Psoas muscle (tissue), 8 donors: Measurements from ENCODE around the gene HOXA11. TPM values are rescaled to one million over a fixed set of nuclear protein-coding genes. Genes with fewer than 3 reads are reported as not detected.
A peak's percentile ranks its signal among the peaks of the same experiment; 100 is the strongest.

ENCODE experiments used
- ATAC-seq, 4 donors: fragments of 200-7000 bp; cut with Tn5 transposase; one replicate each; pipeline ENCODE4 v1.9.1; 2020; ENCODE audit warnings: moderate library complexity in 3 of 4, mild to moderate bottlenecking in 2 of 4
- DNase-seq, 2 donors: peaks; one replicate each; pipeline ENCODE4 v3.0.0-alpha.2; 2020
- H3K27ac ChIP-seq: fragments of 200-600 bp; one replicate; pipeline ENCODE4 v1.8.0; 2022
- H3K27me3 ChIP-seq, 3 donors: fragments of 200-600 bp in 1 of 3; one replicate each; pipeline versions ENCODE4 v1.6.1 to v1.8.0; 2013 to 2022; ENCODE audit warnings: low read length in 2 of 3, mild to moderate bottlenecking in 2 of 3, moderate library complexity in 1 of 3; ENCODE audit not compliant: insufficient read depth in 3 of 3
- H3K36me3 ChIP-seq, 2 donors: fragments of 200-600 bp in 1 of 2; one replicate each; pipeline versions ENCODE4 v1.6.1 to v1.8.0; 2013 to 2022; ENCODE audit warnings: low read depth in 1 of 2, mild to moderate bottlenecking in 1 of 2, moderate library complexity in 1 of 2; ENCODE audit not compliant: insufficient read depth in 1 of 2
- H3K4me1 ChIP-seq: fragments of 200-600 bp; one replicate; pipeline ENCODE4 v1.8.0; 2022
- H3K4me3 ChIP-seq: fragments of 200-600 bp; one replicate; pipeline ENCODE4 v1.8.0; 2022; ENCODE audit warnings: mild to moderate bottlenecking
- H3K9me3 ChIP-seq: fragments of 200-600 bp; one replicate; pipeline ENCODE4 v1.8.0; 2022
- WGBS, 3 donors: extraction: QIAGEN DNeasy Blood & Tissue Kit; methylation state at CpG; one replicate each; pipeline versions ENCODE4 v1.1.6 to v1.1.7; 2013; 5-methylcytosine and 5-hydroxymethylcytosine counted together
- intact Hi-C, 2 donors: fragments of 100-400 bp; cut with DNase I; formaldehyde crosslinking; loops; one replicate each; pipeline versions ENCODE4 v1.11.0 to v1.14.2; 2022
- polyA plus RNA-seq, 3 donors: library from polyadenylated mRNA; stranded (reverse); fragments of 200-250 nt; gene quantifications; one replicate each; pipeline ENCODE4 v1.2.3, GENCODE V29; 2013
- total RNA-seq, 4 donors: library from RNA; stranded (reverse); fragmentation: NEBNext Ultra II Directional in 2 of 4; extraction: Animal tissue kit (Norgen Biotek cat#: 25700) in 2 of 4; gene quantifications; one replicate each; pipeline versions ENCODE4 v1.2.1 to v1.2.4, GENCODE V29; 2021 to 2023
- TF ChIP-seq, protein P1 (sequence below): fragments of 200-600 bp; IDR thresholded peaks from one replicate; pipeline ENCODE4 v1.8.0; 2022; ENCODE audit warnings: antibody characterized with exemption
- donor health status: healthy with polysubstance abuse.
- donor health status: DM: no; HTN: no; CAD: no; lungs with moderate emphysema.
- donor health status: Bipolar disorder and iron deficiency.
- donor health status: healthy.
- donor health status: DM: yes; HTN: yes; CAD: no.
- donor health status: DM: no; HTN: no; CAD: no.
- donor health status: DM: no; HTN: no; CAD: no.
- donor health status: DM: yes; HTN: yes; CAD: no.

Gene HOXA11
- total and polyA plus RNA-seq, 7 donors: 0.08 to 1.1 (median 0.57) TPM; not detected in 3

- TF ChIP-seq, protein P1, sequence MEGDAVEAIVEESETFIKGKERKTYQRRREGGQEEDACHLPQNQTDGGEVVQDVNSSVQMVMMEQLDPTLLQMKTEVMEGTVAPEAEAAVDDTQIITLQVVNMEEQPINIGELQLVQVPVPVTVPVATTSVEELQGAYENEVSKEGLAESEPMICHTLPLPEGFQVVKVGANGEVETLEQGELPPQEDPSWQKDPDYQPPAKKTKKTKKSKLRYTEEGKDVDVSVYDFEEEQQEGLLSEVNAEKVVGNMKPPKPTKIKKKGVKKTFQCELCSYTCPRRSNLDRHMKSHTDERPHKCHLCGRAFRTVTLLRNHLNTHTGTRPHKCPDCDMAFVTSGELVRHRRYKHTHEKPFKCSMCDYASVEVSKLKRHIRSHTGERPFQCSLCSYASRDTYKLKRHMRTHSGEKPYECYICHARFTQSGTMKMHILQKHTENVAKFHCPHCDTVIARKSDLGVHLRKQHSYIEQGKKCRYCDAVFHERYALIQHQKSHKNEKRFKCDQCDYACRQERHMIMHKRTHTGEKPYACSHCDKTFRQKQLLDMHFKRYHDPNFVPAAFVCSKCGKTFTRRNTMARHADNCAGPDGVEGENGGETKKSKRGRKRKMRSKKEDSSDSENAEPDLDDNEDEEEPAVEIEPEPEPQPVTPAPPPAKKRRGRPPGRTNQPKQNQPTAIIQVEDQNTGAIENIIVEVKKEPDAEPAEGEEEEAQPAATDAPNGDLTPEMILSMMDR: peak; percentile 32
- WGBS, 3 donors: 2 to 7% (median 2%) methylated on average over 46 to 47 of the region's 47 CpGs
- ATAC-seq: peak in 3 of 4 donors; percentile 17 to 27 (median 26)
- Histone ChIP-seq H3K4me1 (peaks cover 28% of the 10 kb centered on the region), H3K9me3 (no peaks in the 10 kb centered on the region), H3K27ac (peak overlapping the region; percentile 92), H3K27me3 (no peaks in the 10 kb centered on the region), H3K36me3 (no peaks in the 10 kb centered on the region), H3K4me3 (peak overlapping the region; percentile 79)
- DNase-seq: peak; percentile 22 to 82
- intact Hi-C loops: loop anchor here (2.0 to 10.0 kb wide), 6 partner anchors 767 to 1600 kb away; partner anchors contain the start of genes CBX3 (in 1 of the 2) and HNRNPA2B1 (in 1 of the 2)
These were observed 20.5 kb downstream of the HOXA11 start for GRCh38 chr7:27164367-27165088.

DNA sequence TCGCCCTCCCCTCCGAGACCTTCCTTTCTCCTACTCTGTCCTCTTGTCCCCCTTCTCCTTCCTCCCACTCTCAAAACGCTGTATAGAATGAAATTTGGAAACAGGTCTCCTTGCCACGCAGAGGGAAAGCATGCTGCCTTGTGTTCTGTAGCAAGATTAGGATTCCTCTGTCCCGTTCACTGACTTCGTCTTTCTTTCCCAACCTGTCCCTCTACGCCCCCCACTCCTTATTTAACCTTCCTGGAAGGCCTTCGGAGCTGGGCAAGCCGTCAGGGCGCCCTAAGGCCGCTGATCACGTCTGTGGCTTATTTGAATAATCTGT lies 21.0 kb downstream of the HOXA11 start:
- peak overlapping the region; percentile 79 for H3K4me3 ChIP-seq
- DNase-seq: no peak
- no peaks in the 10 kb centered on the region for H3K36me3 ChIP-seq
- intact Hi-C loops: loop anchor here (2.0 to 10.0 kb wide), 5 partner anchors 767 to 1599 kb away; partner anchors contain the start of genes CBX3 (in 1 of the 2) and HNRNPA2B1 (in 1 of the 2)
- TF ChIP-seq, protein P1: no peak
- H3K9me3 ChIP-seq: no peaks in the 10 kb centered on the region
- no peaks in the 10 kb centered on the region for H3K27me3 ChIP-seq
- ATAC-seq: no peak
- peaks cover 28% of the 10 kb centered on the region for H3K4me1 ChIP-seq
- peak overlapping the region; percentile 92 for H3K27ac ChIP-seq
- 21 to 40% (median 22%) methylated on average over 12 of the region's 12 CpGs for WGBS, 3 donors

- peak in 1 of 2 donors; percentile 46 for DNase-seq
- TF ChIP-seq, protein P1: no peak
- peaks cover 28% of the 10 kb centered on the region for H3K4me1 ChIP-seq
- H3K9me3 ChIP-seq: no peaks in the 10 kb centered on the region
- WGBS, 3 donors: 47 to 52% (median 50%) methylated on average over 24 of the region's 24 CpGs
- no peaks in the 10 kb centered on the region for H3K27me3 ChIP-seq
- ATAC-seq: no peak
- H3K27ac ChIP-seq: peak overlapping the region; percentile 92
- H3K36me3 ChIP-seq: no peaks in the 10 kb centered on the region
- intact Hi-C loops: loop anchor here (2.0 to 10.0 kb wide), 5 partner anchors 766 to 1599 kb away; partner anchors contain the start of genes CBX3 (in 1 of the 2) and HNRNPA2B1 (in 1 of the 2)
- H3K4me3 ChIP-seq: peak overlapping the region; percentile 79
These were observed 21.6 kb downstream of the HOXA11 start for GRCh38 chr7:27163288-27164044.

GRCh38 chr7:27162561-27163287 lies 22.3 kb downstream of the HOXA11 start:
- Histone ChIP-seq H3K27me3 (no peaks in the 10 kb centered on the region), H3K4me3 (peak overlapping the region; percentile 79), H3K4me1 (peaks cover 22% of the 10 kb centered on the region), H3K36me3 (no peaks in the 10 kb centered on the region), H3K9me3 (no peaks in the 10 kb centered on the region), H3K27ac (peak overlapping the region; percentile 92)
- ATAC-seq: no peak
- 65 to 74% (median 70%) methylated on average over 7 of the region's 7 CpGs for WGBS, 3 donors
- TF ChIP-seq, protein P1: no peak
- intact Hi-C loops: loop anchor here (5.0 to 10.0 kb wide), 4 partner anchors 765 to 1598 kb away; partner anchors contain the start of genes CBX3 (in 1 of the 2) and HNRNPA2B1 (in 1 of the 2)
- DNase-seq: no peak
